Left ventricle myocardium inferior (tissue), 1 donor: ENCODE measurements around the gene CD247. TPM values are rescaled to one million over a fixed set of nuclear protein-coding genes. Genes with fewer than 3 reads are reported as not detected.

ENCODE experiments used
- DNase-seq: peaks from one replicate; pipeline ENCODE4 v3.0.0-alpha.2; 2020
- H3K27ac ChIP-seq: fragments of 200-600 bp; replicated peaks from 2 replicates; pipeline ENCODE4 v1.8.0; 2021
- H3K27me3 ChIP-seq: fragments of 200-600 bp; 2 replicates; pipeline ENCODE4 v1.8.0; 2021; ENCODE audit warnings: low read depth
- H3K36me3 ChIP-seq: fragments of 200-600 bp; 2 replicates; pipeline ENCODE4 v1.8.0; 2021
- H3K4me1 ChIP-seq: fragments of 200-600 bp; 2 replicates; pipeline ENCODE4 v1.8.0; 2021
- H3K4me3 ChIP-seq: fragments of 200-600 bp; 2 replicates; pipeline ENCODE4 v1.8.0; 2021; ENCODE audit warnings: mild to moderate bottlenecking, moderate library complexity
- H3K9me3 ChIP-seq: fragments of 200-600 bp; replicated peaks from 2 replicates; pipeline ENCODE4 v1.8.0; 2021
- CTCF ChIP-seq: fragments of 200-600 bp; IDR thresholded peaks from 2 replicates; pipeline ENCODE4 v1.8.0; 2021; ENCODE audit warnings: antibody characterized with exemption, mild to moderate bottlenecking, borderline replicate concordance
- intact Hi-C: fragments of 100-400 bp; cut with micrococcal nuclease; formaldehyde crosslinking; loops from one replicate; pipeline ENCODE4 v1.11.0; 2022
- total RNA-seq: library from RNA; stranded (reverse); fragmentation: NEBNext Ultra II Directional; extraction: Animal tissue kit (Norgen Biotek cat#: 25700); gene quantifications from one replicate; pipeline ENCODE4 v1.2.1, GENCODE V29; 2021
- donor health status: DM: no; HTN: yes; CAD: no; lungs with severe emphysema.

The CD247 gene
- total RNA-seq, 1 donor from 2014 or later: 0.82 TPM

- H3K36me3 ChIP-seq: peaks cover 54% of the 10 kb centered on the region
- intact Hi-C loops: no loop called here
Observed at GRCh38 chr1:167404908-167405307, 113.4 kb downstream of the CD247 start.

GRCh38 chr1:167404161-167404888 is 114.0 kb downstream of the CD247 start:
- peaks cover 57% of the 10 kb centered on the region for H3K36me3 ChIP-seq
- intact Hi-C loops: no loop called here
- no peaks in the 10 kb centered on the region for H3K4me1 ChIP-seq
- no peak overlapping the region for H3K27ac ChIP-seq
- H3K27me3 ChIP-seq: no peaks in the 10 kb centered on the region
- DNase-seq: no peak
- H3K4me3 ChIP-seq: no peak overlapping the region
- no peak for TF ChIP-seq CTCF
- no peaks in the 10 kb centered on the region for H3K9me3 ChIP-seq

More at GRCh38 chr1:167404908-167405307, 113.4 kb downstream of the CD247 start:
- H3K27ac ChIP-seq: no peak overlapping the region
- TF ChIP-seq CTCF: no peak
- no peak for DNase-seq
- no peak overlapping the region for H3K4me3 ChIP-seq
- no peaks in the 10 kb centered on the region for H3K9me3 ChIP-seq
- H3K4me1 ChIP-seq: no peaks in the 10 kb centered on the region
- H3K27me3 ChIP-seq: no peaks in the 10 kb centered on the region

GRCh38 chr1:167401260-167401873 is 117.0 kb downstream of the CD247 start:
- DNase-seq: no peak
- intact Hi-C loops: no loop called here
- Histone ChIP-seq H3K9me3 (no peaks in the 10 kb centered on the region), H3K36me3 (peaks cover 66% of the 10 kb centered on the region), H3K4me3 (no peak overlapping the region), H3K27ac (no peak overlapping the region), H3K27me3 (no peaks in the 10 kb centered on the region), H3K4me1 (no peaks in the 10 kb centered on the region)
- peak; percentile 58 for TF ChIP-seq CTCF

GRCh38 chr1:167400359-167400953 is 117.9 kb downstream of the CD247 start:
- H3K4me3 ChIP-seq: no peak overlapping the region
- H3K9me3 ChIP-seq: no peaks in the 10 kb centered on the region
- H3K4me1 ChIP-seq: no peaks in the 10 kb centered on the region
- DNase-seq: no peak
- no peak for TF ChIP-seq CTCF
- H3K27me3 ChIP-seq: no peaks in the 10 kb centered on the region
- intact Hi-C loops: no loop called here
- peaks cover 69% of the 10 kb centered on the region for H3K36me3 ChIP-seq
- no peak overlapping the region for H3K27ac ChIP-seq

GRCh38 chr1:167392200-167392696 is 126.1 kb downstream of the CD247 start:
- no peak for DNase-seq
- peaks cover 4% of the 10 kb centered on the region for H3K4me1 ChIP-seq
- peaks cover 38% of the 10 kb centered on the region for H3K36me3 ChIP-seq
- H3K27ac ChIP-seq: no peak overlapping the region
- intact Hi-C loops: no loop called here
- H3K4me3 ChIP-seq: no peak overlapping the region
- no peaks in the 10 kb centered on the region for H3K27me3 ChIP-seq
- no peaks in the 10 kb centered on the region for H3K9me3 ChIP-seq
- no peak for TF ChIP-seq CTCF
